Measurements from ENCODE around the gene ST7.
"Not testable (repeated sequence)": the region's sequence is repeated elsewhere in the genome, so short reads cannot be mapped to it uniquely, and the experiment has no call there.

Gene ST7

DNA sequence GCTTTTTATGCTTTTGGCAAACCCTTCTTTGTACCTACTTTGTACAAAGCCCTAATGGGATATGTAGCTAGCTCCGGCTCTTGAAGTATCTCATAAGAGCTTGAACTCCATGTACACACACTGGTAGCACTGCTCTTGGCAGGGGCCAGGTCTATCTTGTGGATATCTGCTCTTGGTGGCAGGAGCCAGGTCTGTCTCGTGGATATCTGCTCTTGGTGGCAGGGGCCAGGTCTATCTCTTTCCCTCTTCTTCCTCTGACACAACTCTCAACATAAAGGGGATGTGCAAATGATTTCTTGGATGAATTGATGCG, 277.7 kb downstream of the ST7 start:
- DNase-seq = no peak

DNA sequence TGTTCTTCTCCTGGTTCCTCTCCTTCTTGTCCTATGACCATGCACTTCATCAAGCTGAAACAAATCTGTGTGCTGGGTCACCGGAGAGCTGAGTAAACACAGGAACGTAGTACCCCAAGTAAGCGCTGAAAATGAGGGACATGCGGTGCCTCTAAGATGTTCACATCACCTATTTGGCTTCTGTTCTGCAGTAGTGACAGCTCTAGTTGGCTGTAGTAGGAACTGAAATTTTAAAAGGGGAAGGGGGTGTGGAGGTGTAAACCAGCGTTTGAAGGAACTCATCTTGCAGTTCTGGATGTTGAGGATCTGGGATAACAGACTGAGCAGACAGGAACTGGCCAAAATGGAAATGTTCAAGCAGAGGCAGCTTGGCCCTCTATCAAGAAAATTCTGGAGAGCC, 284.3 kb downstream of the ST7 start:
- no peak for DNase-seq

GRCh38 chr7:117238472-117238871, 285.2 kb downstream of the ST7 start:
- DNase-seq = no peak

DNA sequence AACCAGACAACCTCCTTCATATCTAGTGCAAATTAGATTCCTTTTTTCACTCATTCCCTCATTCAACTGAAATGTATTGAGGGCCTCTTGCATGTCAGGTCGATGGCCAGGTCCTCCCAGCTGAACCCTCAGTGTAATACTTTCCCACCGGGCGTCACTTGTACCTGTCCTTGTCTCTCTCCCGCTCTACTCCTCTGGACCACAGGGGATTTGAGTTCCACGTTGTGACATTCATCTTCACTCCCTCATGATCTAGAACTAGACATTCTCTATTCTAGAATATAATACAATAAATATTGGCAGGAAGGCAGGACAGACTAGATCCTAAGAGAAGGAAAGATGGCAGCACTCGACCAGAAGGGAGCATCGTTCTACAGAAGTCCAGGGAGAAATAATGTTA, 285.6 kb downstream of the ST7 start:
- no peak for DNase-seq

- no peak for DNase-seq
Observed at GRCh38 chr7:117241088-117241487, 287.8 kb downstream of the ST7 start.

- DNase-seq = no peak
Observed at GRCh38 chr7:117243390-117243789, 290.1 kb downstream of the ST7 start.

GRCh38 chr7:117245703-117246102, 292.4 kb downstream of the ST7 start:
- not testable (repeated sequence) for DNase-seq

- no peak for DNase-seq
Observed at GRCh38 chr7:117247809-117248208, 294.5 kb downstream of the ST7 start.

DNA sequence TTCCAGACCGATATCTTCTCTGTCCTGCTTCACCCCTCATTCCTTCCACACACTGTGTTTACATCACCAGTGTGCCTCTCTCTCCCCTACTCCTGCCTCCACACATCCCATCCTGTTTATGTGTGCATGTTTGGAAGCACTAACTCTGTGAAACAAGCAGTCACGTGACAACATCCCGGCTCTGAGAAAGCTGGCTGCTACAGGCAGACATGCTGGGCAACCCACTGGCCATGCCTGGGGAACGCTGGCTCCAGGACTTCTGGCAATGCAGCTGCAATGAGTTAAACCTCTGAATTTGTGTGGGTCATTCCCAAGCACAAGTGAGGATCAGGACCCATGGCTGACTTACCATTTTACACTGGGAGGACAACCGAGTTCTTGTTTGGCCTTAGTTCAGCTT, 295.5 kb downstream of the ST7 start:
- no peak for DNase-seq

GRCh38 chr7:117249696-117250095, 296.4 kb downstream of the ST7 start:
- no peak for DNase-seq

- no peak for DNase-seq
Observed at GRCh38 chr7:117250245-117250644, 296.9 kb downstream of the ST7 start.

GRCh38 chr7:117250801-117251200, 297.5 kb downstream of the ST7 start:
- DNase-seq = no peak

- no peak for DNase-seq
Observed at GRCh38 chr7:117251687-117252086, 298.4 kb downstream of the ST7 start.

- DNase-seq = no peak
Observed at GRCh38 chr7:117259615-117260014, 306.3 kb downstream of the ST7 start.

DNA sequence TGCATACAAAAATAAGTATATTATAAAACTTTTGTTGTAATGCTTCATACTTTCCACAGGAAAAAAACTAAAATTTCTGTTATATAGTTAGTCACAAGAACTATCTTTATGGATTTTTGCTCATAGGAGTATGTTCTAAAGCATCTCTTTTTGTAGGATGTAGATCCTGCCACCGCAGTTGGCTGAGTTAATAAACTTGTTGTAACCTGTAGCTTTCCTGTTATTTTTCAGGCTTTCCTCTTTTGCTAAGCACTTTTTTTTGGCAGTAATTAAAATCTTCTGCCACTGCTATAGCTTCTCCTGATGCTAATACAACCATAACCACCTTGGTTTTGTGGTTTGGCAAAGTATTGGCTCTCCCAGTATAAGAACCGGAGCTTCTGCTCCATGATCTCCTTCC, 309.2 kb downstream of the ST7 start:
- DNase-seq = no peak

DNA sequence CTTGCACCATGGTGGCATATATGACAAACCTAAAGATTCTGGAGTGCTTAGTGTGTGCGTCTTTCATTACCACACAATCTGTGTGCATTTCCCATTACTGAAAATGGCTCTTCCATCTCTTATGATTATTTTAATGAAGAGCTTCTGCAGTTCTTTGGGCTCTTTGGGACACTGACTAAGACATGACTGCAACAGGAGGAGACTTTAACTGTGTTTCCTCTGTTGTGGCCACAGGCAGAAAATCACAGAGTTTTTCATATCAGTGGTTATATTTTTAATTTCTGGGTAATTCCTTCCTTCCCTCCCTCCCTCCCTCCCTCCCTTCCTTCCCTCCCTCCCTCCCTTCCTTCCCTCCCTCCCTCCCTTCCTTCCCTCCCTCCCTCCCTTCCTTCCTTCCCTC, 311.4 kb downstream of the ST7 start:
- DNase-seq = no peak

GRCh38 chr7:117269417-117269816, 316.1 kb downstream of the ST7 start:
- no peak for DNase-seq

- no peak for DNase-seq
Observed at GRCh38 chr7:117269886-117270285, 316.6 kb downstream of the ST7 start.

DNA sequence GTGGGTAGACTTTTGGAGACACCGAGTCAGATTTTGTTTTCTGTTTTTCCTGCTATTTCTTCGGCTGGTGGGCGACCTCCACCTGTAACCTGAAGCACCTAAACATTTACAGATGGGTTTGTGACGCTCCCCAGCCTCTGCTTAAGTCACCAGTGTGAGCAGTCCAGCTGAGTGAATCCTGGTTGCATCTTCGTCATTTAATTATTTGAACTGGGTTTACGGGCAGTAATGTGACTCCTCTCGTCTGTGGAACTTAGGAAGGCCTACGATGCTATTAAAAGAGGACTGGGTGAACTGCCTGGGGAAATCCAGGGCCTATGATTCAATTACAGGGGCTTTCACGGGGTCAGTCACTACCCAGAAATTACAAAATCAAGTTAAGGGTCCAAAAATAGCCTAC, 317.1 kb downstream of the ST7 start:
- no peak for DNase-seq

- no peak for DNase-seq
Observed at GRCh38 chr7:117271566-117271965, 318.3 kb downstream of the ST7 start.

DNA sequence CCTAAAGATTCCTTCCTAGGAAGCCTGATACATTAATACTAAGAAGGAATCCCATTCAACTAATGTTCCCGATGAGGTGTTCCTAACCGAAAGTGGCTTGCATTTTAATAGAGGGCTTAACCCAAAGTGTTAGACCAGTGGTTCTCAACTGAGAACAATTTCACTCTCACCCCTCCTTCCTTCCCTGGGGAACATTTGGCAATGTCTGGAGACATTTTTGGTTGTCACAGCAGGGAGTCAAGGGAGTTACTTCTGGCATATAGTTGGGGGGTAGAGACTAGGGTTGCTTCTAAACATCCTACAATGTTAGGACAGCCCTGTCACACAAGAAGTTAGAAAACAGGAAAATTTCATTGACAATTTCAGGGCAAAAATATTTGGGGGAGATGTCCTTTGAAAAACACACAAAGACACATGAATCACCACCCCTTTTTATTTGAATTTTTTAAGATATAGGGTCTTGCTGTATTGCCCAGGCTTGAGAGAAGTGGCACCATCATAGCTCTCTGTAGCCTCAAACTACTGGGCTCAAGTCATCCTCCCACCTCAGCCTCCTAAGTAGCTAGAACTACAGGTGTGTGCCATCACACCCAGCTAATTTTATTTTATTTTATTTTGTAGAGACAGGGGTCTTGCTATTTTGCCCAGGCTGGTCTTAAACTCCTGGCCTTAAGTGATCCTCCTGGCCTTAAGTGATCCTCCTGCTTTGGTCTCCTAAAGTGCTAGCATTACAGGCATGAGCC, 318.9 kb downstream of the ST7 start:
- no peak for DNase-seq

GRCh38 chr7:117273325-117273724, 320.0 kb downstream of the ST7 start:
- no peak for DNase-seq

DNA sequence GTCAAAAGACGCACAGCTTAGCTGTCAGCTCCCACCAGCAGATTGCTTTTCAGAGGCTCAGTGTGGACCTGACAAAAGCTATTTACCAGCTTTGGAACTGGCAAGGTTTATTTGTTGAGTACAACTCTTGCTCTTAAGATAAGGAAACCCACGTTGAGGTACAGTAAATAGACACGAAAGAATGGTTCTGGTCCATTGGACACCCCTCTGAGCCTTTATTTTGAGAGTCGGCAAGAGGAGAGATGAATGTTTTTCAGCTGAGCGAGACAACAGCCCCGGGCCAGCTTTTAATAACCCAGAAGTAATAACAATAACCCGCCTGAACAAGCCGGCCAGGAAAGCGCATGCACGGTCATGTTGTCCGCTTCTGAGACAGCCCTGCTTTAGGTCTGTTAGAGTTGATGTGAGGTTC, 320.5 kb downstream of the ST7 start:
- no peak for DNase-seq

DNA sequence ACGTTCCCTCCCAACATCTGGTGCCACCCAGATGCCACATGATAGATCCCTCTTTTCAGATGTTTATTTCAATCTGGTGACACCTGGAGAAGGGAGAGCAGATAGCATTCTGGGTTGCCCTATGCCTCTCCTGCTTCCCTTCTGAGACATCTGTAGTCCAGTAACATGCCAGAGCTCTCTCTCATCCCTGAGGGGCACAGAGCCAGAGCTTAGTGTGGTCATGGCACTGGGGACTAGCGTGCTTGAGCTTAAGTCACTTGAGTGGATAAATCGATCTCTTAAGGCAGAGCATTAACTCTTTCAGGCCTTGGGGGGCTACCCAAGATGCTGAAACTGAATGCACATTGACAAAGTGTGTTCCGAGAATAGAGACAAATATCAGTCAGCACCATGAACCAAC, 321.6 kb downstream of the ST7 start:
- no peak for DNase-seq

GRCh38 chr7:117277576-117277975, 324.3 kb downstream of the ST7 start:
- DNase-seq = no peak
